Left lung (tissue), 10 donors: ENCODE measurements around the gene NFATC1. TPM values are rescaled to one million over a fixed set of nuclear protein-coding genes. Genes with fewer than 3 reads are reported as not detected.

Experiments
- ATAC-seq: fragments of 200-7000 bp; cut with Tn5 transposase; one replicate; pipeline ENCODE4 v1.9.1; 2020; ENCODE audit warnings: moderate library complexity
- DNase-seq, 4 donors: peaks; one replicate each; pipeline ENCODE4 v3.0.0-alpha.2; 2013 to 2020
- H3K27ac ChIP-seq, 2 donors: fragments of 200-600 bp; sonication (generic) in 1 of 2; one replicate each; pipeline versions ENCODE4 v1.5.0 to v1.8.0; 2020 to 2021
- H3K27me3 ChIP-seq, 2 donors: fragments of 200-600 bp; sonication (generic) in 1 of 2; one replicate each; pipeline versions ENCODE4 v1.5.0 to v1.8.0; 2020 to 2021
- H3K36me3 ChIP-seq, 2 donors: fragments of 200-600 bp; sonication (generic) in 1 of 2; one replicate each; pipeline versions ENCODE4 v1.5.0 to v1.8.0; 2020 to 2021
- H3K4me1 ChIP-seq, 2 donors: fragments of 200-600 bp; one replicate each; pipeline ENCODE4 v1.8.0; 2021
- H3K4me3 ChIP-seq, 2 donors: fragments of 200-600 bp; sonication (generic) in 1 of 2; one replicate each; pipeline versions ENCODE4 v1.5.0 to v1.8.0; 2020 to 2021; ENCODE audit warnings: mild to moderate bottlenecking in 1 of 2
- H3K9me3 ChIP-seq, 2 donors: fragments of 200-600 bp; sonication (generic) in 1 of 2; one replicate each; pipeline versions ENCODE4 v1.5.0 to v1.8.0; 2020 to 2021
- intact Hi-C, 2 donors: fragments of 100-400 bp; cut with DNase I; formaldehyde crosslinking; loops; one replicate each; pipeline versions ENCODE4 v1.11.2 to v1.14.2; 2022
- polyA plus RNA-seq, 6 donors: library from polyadenylated mRNA; unstranded; fragments of 120-200 nt; gene quantifications; one replicate each; pipeline ENCODE4 v1.2.1, GENCODE V29; 2013; ENCODE audit not compliant: insufficient read length in 6 of 6
- total RNA-seq, 2 donors: library from RNA; stranded (reverse); fragmentation: NEBNext Ultra II Directional; extraction: Animal tissue kit (Norgen Biotek cat#: 25700); gene quantifications; one replicate each; pipeline ENCODE4 v1.2.1, GENCODE V29; 2021
- TF ChIP-seq, protein P1 (sequence below), 2 donors: fragments of 200-600 bp; sonication (generic) in 1 of 2; IDR thresholded peaks; one replicate each; pipeline versions ENCODE4 v1.5.0 to v1.8.0; 2021; ENCODE audit warnings: antibody characterized with exemption in 2 of 2
- donor health status: DM: no; HTN: yes; CAD: no.
- donor health status: DM: no; HTN: no; CAD: no.

NFATC1 gene
- total and polyA plus RNA-seq, 8 donors: 6.5 to 17.1 (median 8.0) TPM

DNA sequence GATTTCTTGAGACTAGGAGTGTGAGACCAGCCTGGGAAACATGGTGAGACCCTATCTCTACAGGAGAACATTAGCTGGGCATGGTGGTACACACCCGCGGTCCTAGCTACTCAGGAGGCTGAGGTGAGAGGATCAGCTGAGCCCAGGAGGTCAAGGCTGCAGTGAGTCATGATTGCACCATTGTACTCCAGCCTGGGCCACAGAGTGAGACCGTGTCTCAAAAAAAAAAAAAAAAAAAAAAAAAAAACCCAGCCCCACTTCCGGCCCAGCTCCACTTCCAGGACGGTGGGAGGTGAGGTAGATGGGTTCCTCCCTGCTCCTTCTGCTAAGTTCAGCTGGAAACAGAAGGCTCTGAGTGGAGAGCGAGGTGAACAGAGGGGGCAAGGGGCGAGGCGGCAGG lies 41.4 kb upstream of the NFATC1 start:
- Histone ChIP-seq H3K4me1 (no peaks in the 10 kb centered on the region), H3K36me3 (peaks cover 0 to 53% of the 10 kb centered on the region in 2 donors), H3K27me3 (no peaks in the 10 kb centered on the region), H3K4me3 (no peak overlapping the region), H3K27ac (no peak overlapping the region), H3K9me3 (no peaks in the 10 kb centered on the region)
- TF ChIP-seq, protein P1, sequence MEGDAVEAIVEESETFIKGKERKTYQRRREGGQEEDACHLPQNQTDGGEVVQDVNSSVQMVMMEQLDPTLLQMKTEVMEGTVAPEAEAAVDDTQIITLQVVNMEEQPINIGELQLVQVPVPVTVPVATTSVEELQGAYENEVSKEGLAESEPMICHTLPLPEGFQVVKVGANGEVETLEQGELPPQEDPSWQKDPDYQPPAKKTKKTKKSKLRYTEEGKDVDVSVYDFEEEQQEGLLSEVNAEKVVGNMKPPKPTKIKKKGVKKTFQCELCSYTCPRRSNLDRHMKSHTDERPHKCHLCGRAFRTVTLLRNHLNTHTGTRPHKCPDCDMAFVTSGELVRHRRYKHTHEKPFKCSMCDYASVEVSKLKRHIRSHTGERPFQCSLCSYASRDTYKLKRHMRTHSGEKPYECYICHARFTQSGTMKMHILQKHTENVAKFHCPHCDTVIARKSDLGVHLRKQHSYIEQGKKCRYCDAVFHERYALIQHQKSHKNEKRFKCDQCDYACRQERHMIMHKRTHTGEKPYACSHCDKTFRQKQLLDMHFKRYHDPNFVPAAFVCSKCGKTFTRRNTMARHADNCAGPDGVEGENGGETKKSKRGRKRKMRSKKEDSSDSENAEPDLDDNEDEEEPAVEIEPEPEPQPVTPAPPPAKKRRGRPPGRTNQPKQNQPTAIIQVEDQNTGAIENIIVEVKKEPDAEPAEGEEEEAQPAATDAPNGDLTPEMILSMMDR (IDR thresholded peaks at IDR 0.05): no peak
- no peak for ATAC-seq
- intact Hi-C loops: no loop called here
- DNase-seq: no peak

DNA sequence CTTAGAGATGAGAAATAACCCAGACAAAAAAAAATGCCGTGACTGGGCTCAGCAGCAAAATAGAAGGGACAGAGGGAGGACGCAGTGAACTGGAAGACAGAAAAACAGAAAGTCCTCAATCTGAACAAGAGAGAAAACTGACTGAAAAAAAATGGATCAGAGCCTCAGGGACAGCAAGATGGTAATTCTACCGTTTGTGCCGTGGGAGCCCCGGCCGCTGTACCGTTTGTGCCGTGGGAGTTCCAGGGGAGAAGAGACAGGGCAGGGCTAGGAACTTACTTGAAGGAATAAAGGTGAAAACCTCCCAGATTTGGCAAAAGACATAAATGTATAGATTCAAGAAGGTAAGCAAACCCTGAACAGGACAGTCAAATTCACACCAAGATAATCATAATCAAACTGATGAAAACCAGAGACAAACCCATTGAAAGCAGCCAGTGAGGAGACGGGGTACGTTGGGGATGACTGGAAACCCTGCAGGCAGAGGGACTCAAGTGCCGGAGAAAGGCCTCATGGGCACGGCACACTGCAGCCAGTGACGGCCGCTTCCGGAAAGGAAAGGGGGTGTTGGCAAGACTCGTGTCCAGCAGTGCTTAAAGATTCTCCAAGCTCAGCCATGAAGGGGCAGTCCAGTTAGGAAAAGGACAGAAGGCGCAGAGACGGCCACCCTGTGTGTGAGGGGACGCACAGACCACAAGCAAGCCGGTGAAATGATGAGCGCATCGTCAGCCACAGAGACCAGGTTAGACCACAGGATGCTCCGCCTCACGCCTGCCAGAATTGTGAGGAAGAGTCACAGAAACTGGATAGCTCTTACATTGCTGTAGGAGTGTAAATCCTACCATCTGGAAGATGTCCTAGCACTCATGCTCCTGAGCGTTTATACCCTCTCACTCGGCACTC lies 40.0 kb upstream of the NFATC1 start:
- no peaks in the 10 kb centered on the region for H3K27me3 ChIP-seq
- TF ChIP-seq, protein P1 (IDR thresholded peaks at IDR 0.05): no peak
- H3K9me3 ChIP-seq: no peaks in the 10 kb centered on the region
- H3K4me3 ChIP-seq: no peak overlapping the region
- no peak overlapping the region for H3K27ac ChIP-seq
- H3K36me3 ChIP-seq: peaks cover 0 to 54% of the 10 kb centered on the region in 2 donors
- no peak for ATAC-seq
- H3K4me1 ChIP-seq: no peaks in the 10 kb centered on the region
- DNase-seq: no peak
- intact Hi-C loops: no loop called here

DNA sequence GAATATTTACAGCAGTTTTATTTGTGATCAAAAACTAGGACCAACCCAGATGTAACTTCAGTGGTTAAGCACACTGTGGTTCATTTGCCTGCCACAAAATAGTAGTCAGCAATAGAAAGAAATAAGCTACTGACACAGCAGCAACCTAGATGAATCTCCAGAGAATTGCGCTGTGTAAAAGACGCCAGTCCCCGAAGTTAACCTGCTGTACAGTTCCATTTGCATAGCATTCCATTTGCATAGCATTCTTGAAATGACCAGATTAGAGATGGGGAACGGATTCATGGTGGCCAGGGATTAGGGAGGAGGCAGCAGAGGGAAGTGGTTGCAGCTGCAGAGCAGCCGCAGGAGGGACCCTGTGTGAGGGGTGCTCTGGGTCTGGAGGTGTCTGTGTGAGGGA lies 39.3 kb upstream of the NFATC1 start:
- Histone ChIP-seq H3K27ac (no peak overlapping the region), H3K4me3 (no peak overlapping the region), H3K36me3 (peaks cover 0 to 54% of the 10 kb centered on the region in 2 donors), H3K9me3 (no peaks in the 10 kb centered on the region), H3K27me3 (no peaks in the 10 kb centered on the region), H3K4me1 (no peaks in the 10 kb centered on the region)
- TF ChIP-seq, protein P1 (IDR thresholded peaks at IDR 0.05): no peak
- ATAC-seq (no peak), DNase-seq (no peak)
- intact Hi-C loops: no loop called here

DNA sequence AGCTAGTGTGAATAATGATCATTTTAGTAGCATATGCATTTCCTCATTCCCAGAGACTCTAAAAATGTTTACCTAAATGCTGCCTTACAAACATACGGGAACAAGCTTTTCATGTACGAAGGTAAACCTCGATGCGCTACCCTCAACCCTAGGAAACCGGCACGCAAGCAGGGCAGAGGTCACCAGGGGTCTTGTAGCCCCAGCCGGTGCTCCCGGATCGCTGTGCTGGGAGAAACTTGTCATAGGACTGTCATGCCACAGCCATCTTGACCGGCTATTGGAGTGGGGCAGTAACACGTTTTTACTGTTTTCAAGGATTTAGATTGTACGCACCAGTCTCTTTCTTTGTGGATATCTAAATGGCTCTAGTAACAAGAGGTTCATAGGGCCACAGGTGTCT lies 34.8 kb upstream of the NFATC1 start:
- Histone ChIP-seq H3K27ac (no peak overlapping the region), H3K36me3 (peaks cover 0 to 58% of the 10 kb centered on the region in 2 donors), H3K4me1 (no peaks in the 10 kb centered on the region), H3K27me3 (no peaks in the 10 kb centered on the region), H3K4me3 (no peak overlapping the region), H3K9me3 (no peaks in the 10 kb centered on the region)
- intact Hi-C loops: no loop called here
- TF ChIP-seq, protein P1 (IDR thresholded peaks at IDR 0.05): no peak
- ATAC-seq: no peak
- no peak for DNase-seq

DNA sequence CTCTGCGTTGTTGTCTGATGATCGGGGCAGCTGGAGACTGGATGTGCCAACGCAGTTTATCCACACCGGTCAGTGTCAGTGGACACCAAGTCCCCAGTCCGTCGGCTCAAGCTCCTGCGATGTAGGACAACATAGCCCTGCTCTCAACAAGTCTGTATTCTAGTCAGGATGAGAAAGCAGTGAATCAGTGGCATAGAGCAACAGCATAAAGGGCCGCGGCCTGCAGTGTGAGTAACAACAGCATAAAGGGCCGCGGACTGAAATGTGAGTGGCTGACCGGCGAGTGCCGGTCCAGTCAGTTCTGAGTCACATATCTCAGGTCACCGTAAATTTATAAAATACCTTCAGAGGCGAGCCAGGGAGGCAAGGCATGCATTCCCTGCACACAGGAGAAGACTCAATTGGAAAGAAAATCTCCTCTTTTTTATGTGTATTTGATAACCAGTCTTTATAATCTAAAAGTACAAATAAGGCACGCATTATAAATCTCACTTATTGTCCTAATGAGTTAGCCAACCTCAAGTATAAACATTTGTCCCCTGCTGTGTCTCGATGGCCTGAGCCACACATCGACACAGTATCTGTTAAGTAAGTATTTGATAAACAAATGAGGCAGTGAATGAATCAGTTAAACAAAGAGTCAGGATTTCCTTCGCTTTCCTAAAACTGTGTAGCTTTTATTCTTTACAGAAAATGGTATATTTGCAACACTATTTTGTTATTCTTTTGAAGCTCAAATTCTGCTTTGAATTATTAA lies 33.8 kb upstream of the NFATC1 start:
- Histone ChIP-seq H3K9me3 (no peaks in the 10 kb centered on the region), H3K4me3 (no peak overlapping the region), H3K27me3 (no peaks in the 10 kb centered on the region), H3K27ac (no peak overlapping the region), H3K36me3 (peaks cover 0 to 59% of the 10 kb centered on the region in 2 donors), H3K4me1 (no peaks in the 10 kb centered on the region)
- no peak for DNase-seq
- intact Hi-C loops: no loop called here
- TF ChIP-seq, protein P1 (IDR thresholded peaks at IDR 0.05): no peak
- no peak for ATAC-seq
